GM23338 (cell line): Measurements from ENCODE around the gene PCDHGA1. TPM values are rescaled to one million over a fixed set of nuclear protein-coding genes. Genes with fewer than 3 reads are reported as not detected.
A peak's percentile ranks its signal among the peaks of the same experiment; 100 is the strongest.

Experiments used
- ATAC-seq: fragments of 200-7000 bp; cut with Tn5 transposase; 3 replicates; pipeline ENCODE4 v1.9.1; 2020
- DNase-seq: peaks from one replicate; pipeline ENCODE4 v3.0.0-alpha.2; 2015; ENCODE audit warnings: low spot score
- H2AFZ ChIP-seq: fragments of 200-600 bp; sonication (generic); 2 replicates; pipeline ENCODE4 v1.8.0; 2016; ENCODE audit warnings: antibody characterized with exemption, mild to moderate bottlenecking, moderate library complexity
- H3F3A ChIP-seq: fragments of 200-600 bp; sonication (generic); replicated peaks from 2 replicates; pipeline ENCODE4 v1.8.0; 2017; ENCODE audit warnings: antibody characterized with exemption, mixed run types, low read depth
- H3K27ac ChIP-seq: fragments of 200-600 bp; sonication (generic); 2 replicates; pipeline ENCODE4 v1.6.1; 2016; ENCODE audit warnings: low read depth
- H3K27me3 ChIP-seq: fragments of 200-600 bp; sonication (generic); 2 replicates; pipeline ENCODE4 v1.8.0; 2016; ENCODE audit warnings: mild to moderate bottlenecking, mixed run types, moderate library complexity; ENCODE audit not compliant: insufficient read depth
- H3K36me3 ChIP-seq: fragments of 200-600 bp; sonication (generic); 2 replicates; pipeline ENCODE4 v1.8.0; 2016; ENCODE audit warnings: mild to moderate bottlenecking; ENCODE audit not compliant: insufficient read depth
- H3K4me1 ChIP-seq: fragments of 200-600 bp; sonication (generic); 2 replicates; pipeline ENCODE4 v1.8.0; 2016; ENCODE audit warnings: mild to moderate bottlenecking, moderate library complexity; ENCODE audit not compliant: insufficient read depth
- H3K4me2 ChIP-seq: fragments of 200-600 bp; sonication (generic); 2 replicates; pipeline ENCODE4 v1.7.1; 2017; ENCODE audit warnings: mixed run types
- H3K4me3 ChIP-seq: fragments of 200-600 bp; sonication (generic); 2 replicates; pipeline ENCODE4 v1.6.1; 2016; ENCODE audit warnings: mixed run types
- H3K79me2 ChIP-seq: fragments of 200-600 bp; sonication (generic); replicated peaks from 2 replicates; pipeline ENCODE4 v1.8.0; 2017; ENCODE audit warnings: mild to moderate bottlenecking; ENCODE audit not compliant: insufficient read depth
- H3K9me2 ChIP-seq: fragments of 200-600 bp; sonication (generic); 2 replicates; pipeline ENCODE4 v1.8.0; 2017; ENCODE audit not compliant: insufficient read depth
- H4K20me1 ChIP-seq: fragments of 200-600 bp; sonication (generic); replicated peaks from 2 replicates; pipeline ENCODE4 v1.8.0; 2017; ENCODE audit warnings: mild to moderate bottlenecking; ENCODE audit not compliant: insufficient read depth
- H3K27ac Mint-ChIP-seq: 2 replicates; pipeline ENCODE4 v1.8.0; 2020; ENCODE audit warnings: inconsistent platforms, mild to moderate bottlenecking, moderate library complexity, mixed read lengths
- H3K27me3 Mint-ChIP-seq: 3 replicates; pipeline ENCODE4 v1.8.0; 2022; ENCODE audit warnings: low read depth, mild to moderate bottlenecking, moderate library complexity, mixed read lengths, inconsistent platforms; ENCODE audit not compliant: insufficient read depth, poor library complexity
- H3K36me3 Mint-ChIP-seq: 3 replicates; pipeline ENCODE4 v1.8.0; 2021; ENCODE audit warnings: low read depth, mild to moderate bottlenecking, inconsistent platforms, moderate library complexity, mixed read lengths
- H3K4me1 Mint-ChIP-seq: 3 replicates; pipeline ENCODE4 v1.8.0; 2020; ENCODE audit warnings: mild to moderate bottlenecking, inconsistent platforms, mixed read lengths
- H3K4me3 Mint-ChIP-seq: 3 replicates; pipeline ENCODE4 v1.8.0; 2021; ENCODE audit warnings: moderate library complexity, mild to moderate bottlenecking, inconsistent platforms, mixed read lengths
- H3K9me3 Mint-ChIP-seq: 3 replicates; pipeline ENCODE4 v1.8.0; 2020; ENCODE audit warnings: moderate library complexity, mild to moderate bottlenecking, inconsistent platforms, mixed read lengths
- CTCF ChIP-seq, 2 experiments: fragments of 200-600 bp in 1 of 2; sonication (generic) in 1 of 2; conservative IDR thresholded peaks; 2 replicates each; pipeline versions ENCODE4 v1.5.1 to v1.6.1; 2016 to 2017; ENCODE audit warnings: antibody characterized with exemption in 2 of 2, low read depth in 2 of 2, mild to moderate bottlenecking in 2 of 2, moderate library complexity in 1 of 2
- ETS1 ChIP-seq: IDR thresholded peaks from 2 replicates; pipeline ENCODE4 v1.6.1; 2016; ENCODE audit warnings: antibody characterized with exemption
- EZH2phosphoT487 ChIP-seq: fragments of 200-600 bp; sonication (generic); IDR thresholded peaks from one replicate; pipeline ENCODE4 v1.8.1; 2018; ENCODE audit warnings: antibody characterized with exemption; ENCODE audit not compliant: unreplicated experiment
- JUNB ChIP-seq: IDR thresholded peaks from one replicate; pipeline ENCODE4 v1.6.1; 2016; ENCODE audit warnings: antibody characterized with exemption; ENCODE audit not compliant: unreplicated experiment
- POLR2AphosphoS5 ChIP-seq: IDR thresholded peaks from 2 replicates; pipeline ENCODE4 v1.6.1; 2016; ENCODE audit warnings: antibody characterized with exemption, low read depth
- STAT1 ChIP-seq: IDR thresholded peaks from one replicate; pipeline ENCODE4 v1.6.1; 2016; ENCODE audit warnings: antibody characterized with exemption; ENCODE audit not compliant: unreplicated experiment
- ZNF114 ChIP-seq: fragments of 250-450 bp; sonication (Bioruptor Pico); IDR thresholded peaks from 2 replicates; pipeline ENCODE4 v1.5.0; 2020; ENCODE audit warnings: mild to moderate bottlenecking, moderate library complexity
- ZNF462 ChIP-seq: fragments of 250-450 bp; sonication (Bioruptor Pico); IDR thresholded peaks from 2 replicates; pipeline ENCODE4 v1.5.0; 2020; ENCODE audit warnings: mild to moderate bottlenecking, moderate library complexity
- polyA plus RNA-seq: library from polyadenylated mRNA; unstranded; fragments of >200 nt; fragmentation: Nextera tagmentation; extraction: Ambion mirVana; gene quantifications from 2 replicates; pipeline ENCODE4 v1.2.1, GENCODE V29; 2016
- total RNA-seq: library from RNA; depleted of rRNA; stranded (reverse); fragments of >200 nt; shearing (Covaris generic); gene quantifications from 2 replicates; pipeline ENCODE4 v1.2.3, GENCODE V29; 2014

Gene PCDHGA1
- total and polyA plus RNA-seq, 2 experiments from 2014 or later: 0.39 to 1.7 TPM

GRCh38 chr5:141427783-141428426 is 97.6 kb downstream of the PCDHGA1 start:
- Histone ChIP-seq H3K27me3 (no peaks in the 10 kb centered on the region), H3K36me3 (peaks cover 8% of the 10 kb centered on the region; the same call in 1 of the 2 replicates), H3F3A (no peaks in the 10 kb centered on the region), H3K27ac (no peak overlapping the region), H3K79me2 (no peaks in the 10 kb centered on the region; the same call in 1 of the 2 replicates), H2AFZ (no peak overlapping the region), H3K4me2 (no peak overlapping the region), H3K9me2 (no peaks in the 10 kb centered on the region), H4K20me1 (no peaks in the 10 kb centered on the region), H3K4me1 (no peaks in the 10 kb centered on the region), H3K4me3 (no peak overlapping the region)
- DNase-seq (peak; percentile 47), ATAC-seq (no peak)
- peaks cover 79% of the 10 kb centered on the region for H3K9me3 Mint-ChIP-seq
- no peak overlapping the region for H3K27ac Mint-ChIP-seq
- H3K4me3 Mint-ChIP-seq: no peak overlapping the region; the same call in 2 of the 3 replicates
- peaks cover 81% of the 10 kb centered on the region for H3K36me3 Mint-ChIP-seq
- peaks cover 8% of the 10 kb centered on the region for H3K27me3 Mint-ChIP-seq
- no peaks in the 10 kb centered on the region; the same call in 2 of the 3 replicates for H3K4me1 Mint-ChIP-seq
- no peak for TF ChIP-seq JUNB
- TF ChIP-seq POLR2AphosphoS5: no peak
- TF ChIP-seq EZH2phosphoT487: no peak
- TF ChIP-seq ZNF462: no peak
- peak; percentile 13 to 63; a peak in 2 of 4 replicates for TF ChIP-seq CTCF (conservative IDR thresholded peaks at IDR 0.05; ENCODE audit: low read depth in 2 of 2)
- TF ChIP-seq ZNF114 (CRISPR knock-in tag): no peak
- TF ChIP-seq STAT1: no peak
- TF ChIP-seq ETS1: no peak
